NCI-H446 treated with DMSO at 0.1 percent for 48 hours (cell line): Measurements from ENCODE around the gene COMP.

Experiments
- DNase-seq: peaks from one replicate; lab custom pipeline; 2025; lab: John Stamatoyannopoulos, UW

Gene COMP

GRCh38 chr19:18803550-18804138, 12.5 kb upstream of the COMP start:
- DNase-seq: no peak

GRCh38 chr19:18802354-18802753, 11.2 kb upstream of the COMP start:
- DNase-seq: no peak

GRCh38 chr19:18800636-18801035, 9.5 kb upstream of the COMP start:
- no peak for DNase-seq

- no peak for DNase-seq
Observed at GRCh38 chr19:18800079-18800478, 9.0 kb upstream of the COMP start.

- no peak for DNase-seq
Observed at GRCh38 chr19:18799389-18799970, 8.4 kb upstream of the COMP start.

GRCh38 chr19:18798384-18799352, 7.6 kb upstream of the COMP start:
- no peak for DNase-seq

- DNase-seq: no peak
Observed at GRCh38 chr19:18796239-18796638, 5.1 kb upstream of the COMP start.

GRCh38 chr19:18795540-18795939, 4.4 kb upstream of the COMP start:
- DNase-seq: no peak

GRCh38 chr19:18794692-18795091, 3.6 kb upstream of the COMP start:
- DNase-seq: no peak

GRCh38 chr19:18794029-18794313, 2.9 kb upstream of the COMP start:
- DNase-seq: no peak

GRCh38 chr19:18793144-18794028, 2.3 kb upstream of the COMP start:
- DNase-seq: no peak

- no peak for DNase-seq
Observed at GRCh38 chr19:18792661-18793060, 1.6 kb upstream of the COMP start.

GRCh38 chr19:18791315-18791678, 192 bp upstream of the COMP start:
- no peak for DNase-seq

GRCh38 chr19:18789883-18790565, 1.1 kb downstream of the COMP start:
- no peak for DNase-seq

GRCh38 chr19:18789422-18789869, 1.7 kb downstream of the COMP start:
- DNase-seq: no peak

- no peak for DNase-seq
Observed at GRCh38 chr19:18788529-18789421, 2.3 kb downstream of the COMP start.

GRCh38 chr19:18785179-18786124, 5.7 kb downstream of the COMP start:
- DNase-seq: peak; percentile 28

GRCh38 chr19:18784786-18785120, 6.4 kb downstream of the COMP start:
- no peak for DNase-seq

GRCh38 chr19:18783958-18784785, 6.9 kb downstream of the COMP start:
- DNase-seq: no peak
